CD1c-positive myeloid dendritic cell (primary cell): Measurements from ENCODE around the gene MEPCE.
"Not testable (repeated sequence)": the region's sequence is repeated elsewhere in the genome, so short reads cannot be mapped to it uniquely, and the experiment has no call there.

ENCODE experiments used
- DNase-seq: peaks from one replicate; pipeline ENCODE4 v3.0.0-alpha.2; 2016; ENCODE audit errors: extremely low spot score

Gene MEPCE, protein sequence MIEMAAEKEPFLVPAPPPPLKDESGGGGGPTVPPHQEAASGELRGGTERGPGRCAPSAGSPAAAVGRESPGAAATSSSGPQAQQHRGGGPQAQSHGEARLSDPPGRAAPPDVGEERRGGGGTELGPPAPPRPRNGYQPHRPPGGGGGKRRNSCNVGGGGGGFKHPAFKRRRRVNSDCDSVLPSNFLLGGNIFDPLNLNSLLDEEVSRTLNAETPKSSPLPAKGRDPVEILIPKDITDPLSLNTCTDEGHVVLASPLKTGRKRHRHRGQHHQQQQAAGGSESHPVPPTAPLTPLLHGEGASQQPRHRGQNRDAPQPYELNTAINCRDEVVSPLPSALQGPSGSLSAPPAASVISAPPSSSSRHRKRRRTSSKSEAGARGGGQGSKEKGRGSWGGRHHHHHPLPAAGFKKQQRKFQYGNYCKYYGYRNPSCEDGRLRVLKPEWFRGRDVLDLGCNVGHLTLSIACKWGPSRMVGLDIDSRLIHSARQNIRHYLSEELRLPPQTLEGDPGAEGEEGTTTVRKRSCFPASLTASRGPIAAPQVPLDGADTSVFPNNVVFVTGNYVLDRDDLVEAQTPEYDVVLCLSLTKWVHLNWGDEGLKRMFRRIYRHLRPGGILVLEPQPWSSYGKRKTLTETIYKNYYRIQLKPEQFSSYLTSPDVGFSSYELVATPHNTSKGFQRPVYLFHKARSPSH

DNA sequence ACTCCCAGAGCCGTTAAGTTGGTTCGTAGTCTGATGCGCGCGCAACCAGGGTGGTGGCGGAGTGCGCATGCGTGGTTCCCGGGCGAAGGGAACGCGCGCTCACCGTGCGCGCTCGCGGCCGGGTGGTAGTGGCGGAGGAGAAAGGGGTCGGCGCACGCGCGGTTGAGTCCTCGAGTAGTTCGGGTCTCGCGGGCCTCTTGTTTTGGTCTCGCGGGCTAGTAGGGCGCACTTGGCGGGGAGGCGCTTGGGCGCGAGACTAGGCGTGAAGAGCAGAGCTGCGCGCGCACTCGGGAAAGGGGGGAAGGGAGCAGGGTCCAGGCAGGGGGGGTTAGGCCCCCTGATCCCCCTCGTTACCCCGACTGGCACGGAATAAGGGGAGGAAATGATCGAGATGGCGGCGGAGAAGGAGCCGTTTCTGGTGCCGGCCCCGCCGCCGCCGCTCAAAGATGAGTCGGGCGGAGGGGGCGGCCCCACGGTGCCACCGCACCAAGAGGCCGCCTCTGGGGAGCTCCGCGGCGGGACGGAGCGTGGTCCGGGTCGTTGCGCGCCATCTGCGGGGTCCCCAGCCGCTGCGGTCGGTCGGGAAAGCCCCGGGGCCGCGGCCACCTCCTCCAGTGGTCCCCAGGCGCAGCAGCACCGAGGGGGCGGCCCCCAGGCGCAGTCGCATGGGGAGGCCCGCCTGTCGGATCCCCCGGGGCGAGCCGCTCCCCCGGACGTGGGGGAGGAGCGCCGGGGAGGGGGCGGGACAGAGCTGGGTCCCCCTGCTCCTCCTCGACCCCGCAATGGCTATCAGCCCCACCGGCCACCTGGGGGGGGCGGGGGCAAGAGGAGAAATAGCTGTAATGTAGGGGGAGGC, at the start of gene MEPCE:
Gene MEPCE (plus strand): TSS at position 195 of the 856 bp plus-strand sequence. CDS start 188 bp downstream, at position 383.
- DNase-seq, result peak; percentile 97

DNA sequence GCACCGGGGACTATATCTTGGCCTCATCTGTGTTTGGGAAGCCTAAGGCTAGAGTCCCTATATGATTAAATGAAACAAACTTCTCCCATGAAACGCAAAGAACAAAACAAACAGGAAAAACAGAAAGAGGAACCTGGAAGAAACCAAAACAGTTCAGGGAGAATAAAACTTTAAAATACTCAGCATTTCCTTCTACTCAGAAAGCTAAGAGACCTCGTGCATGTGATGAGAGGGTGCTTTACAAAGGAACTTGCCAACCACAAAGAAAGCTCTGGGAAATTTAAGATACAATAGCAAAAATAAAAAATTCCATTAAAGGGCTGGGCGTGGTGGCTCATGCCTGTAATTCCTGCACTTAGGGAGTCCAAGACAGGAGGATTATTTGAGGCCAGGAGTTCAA, 49.4 kb upstream of the MEPCE start:
- peak; percentile 79 for DNase-seq

DNA sequence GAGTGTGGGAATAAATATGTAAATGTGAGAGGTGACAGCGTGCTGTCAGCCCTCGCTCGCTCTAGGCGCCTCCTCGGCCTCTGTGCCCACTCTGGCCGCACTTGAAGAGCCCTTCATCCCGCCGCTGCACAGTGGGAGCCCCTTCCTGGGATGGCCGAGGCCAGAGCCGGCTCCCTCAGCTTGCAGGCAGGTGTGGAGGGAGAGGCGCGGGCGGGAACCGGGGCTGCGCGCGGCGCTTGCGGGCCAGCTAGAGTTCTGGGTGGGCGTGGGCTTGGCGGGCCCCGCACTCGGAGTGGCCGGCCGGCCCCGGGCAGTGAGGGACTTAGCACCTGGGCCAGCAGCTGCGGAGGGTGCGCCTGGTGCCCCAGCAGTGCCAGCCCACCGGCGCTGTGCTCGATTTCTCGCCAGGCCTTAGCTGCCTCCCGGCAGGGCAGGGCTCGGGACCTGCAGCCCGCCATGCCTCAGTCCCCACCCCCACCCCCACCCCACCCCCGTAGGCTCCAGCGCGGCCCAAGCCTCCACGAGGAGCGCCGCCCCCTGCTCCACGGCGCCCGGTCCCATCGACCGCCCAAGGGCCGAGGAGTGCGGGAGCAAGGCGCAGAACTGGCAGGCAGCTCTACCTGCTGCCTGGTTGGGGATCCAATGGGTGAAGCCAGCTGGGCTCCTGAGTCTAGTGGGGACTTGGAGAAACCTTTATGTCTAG, 47.9 kb upstream of the MEPCE start:
- not testable (repeated sequence) for DNase-seq

DNA sequence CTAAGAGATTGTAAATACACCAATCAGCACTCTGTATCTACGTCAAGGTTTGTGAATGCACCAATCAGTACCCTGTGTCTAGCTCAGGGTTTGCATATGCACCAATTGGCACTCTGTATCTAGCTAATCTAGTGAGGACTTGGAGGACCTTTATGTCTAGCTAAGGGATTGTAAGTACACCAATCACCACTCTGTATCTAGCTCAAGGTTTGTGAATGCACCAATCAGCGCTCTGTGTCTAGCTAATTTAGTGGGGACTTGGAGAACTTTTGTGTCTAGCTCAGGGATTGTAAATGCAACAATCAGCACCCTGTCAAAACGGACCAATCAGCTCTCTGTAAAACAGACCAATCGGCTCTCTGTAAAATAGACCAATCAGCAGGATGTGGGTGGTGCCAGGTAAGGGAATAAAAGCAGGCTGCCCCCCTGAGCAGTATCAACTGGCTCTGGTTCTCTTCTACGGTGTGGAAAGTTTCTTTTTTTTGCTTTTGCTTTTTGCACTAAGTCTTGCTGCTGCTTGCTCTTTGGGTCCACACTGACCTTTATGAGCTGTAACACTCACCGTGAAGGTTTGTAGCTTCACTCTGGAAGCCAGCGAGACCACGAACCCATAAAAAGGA, 47.3 kb upstream of the MEPCE start:
- DNase-seq, result peak; percentile 38

DNA sequence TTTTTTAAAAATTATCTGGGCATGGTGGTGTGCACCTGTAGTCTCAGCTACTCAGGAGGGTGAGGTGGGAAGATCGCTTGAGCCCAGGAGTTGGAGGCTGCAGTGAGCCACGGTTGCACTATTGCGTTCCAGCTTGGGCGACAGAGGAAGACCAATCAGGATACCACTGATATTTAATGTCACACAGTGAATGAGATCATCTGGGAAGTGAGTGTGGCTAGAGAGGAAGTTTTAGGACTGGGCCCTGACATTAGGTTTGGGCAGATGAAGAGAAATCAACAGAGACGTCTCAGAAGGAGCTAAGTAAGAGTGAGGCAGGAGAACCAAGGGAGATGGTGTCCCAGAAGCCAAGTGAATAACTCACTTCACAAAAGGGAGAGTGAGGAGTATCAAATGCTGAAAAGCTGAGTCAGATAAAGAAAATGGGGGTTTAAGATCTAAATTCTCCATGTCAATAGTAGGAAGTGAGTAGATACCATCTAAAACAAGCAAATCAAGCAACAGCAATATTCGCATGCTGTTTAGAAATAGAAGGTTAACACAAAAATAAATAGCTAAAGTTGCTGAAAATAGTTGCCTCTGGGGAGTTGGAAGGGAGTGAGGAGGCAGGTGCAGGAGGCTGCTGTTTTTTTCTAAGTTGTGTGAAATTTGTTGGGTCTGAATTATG, 44.9 kb upstream of the MEPCE start:
- peak; percentile 77 for DNase-seq

DNA sequence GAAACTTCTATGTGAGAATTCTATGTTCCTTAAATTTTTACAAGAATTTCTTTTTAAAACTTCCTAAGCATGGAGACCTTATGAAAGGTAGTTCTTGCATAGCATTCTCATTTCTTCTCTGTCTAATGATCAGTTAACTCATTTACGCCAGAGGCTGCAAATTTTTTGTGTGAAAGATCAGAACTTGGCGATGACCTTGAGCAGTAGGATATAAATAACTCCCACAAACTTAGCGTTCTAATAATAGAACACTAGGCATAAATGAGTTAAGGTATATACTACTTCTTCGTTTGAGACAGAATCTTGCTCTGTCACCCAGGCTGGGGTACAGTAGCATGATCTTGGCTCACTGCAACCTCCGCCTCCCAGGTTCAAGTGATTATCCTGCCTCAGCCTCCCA, 42.7 kb upstream of the MEPCE start:
- no peak for DNase-seq

DNA sequence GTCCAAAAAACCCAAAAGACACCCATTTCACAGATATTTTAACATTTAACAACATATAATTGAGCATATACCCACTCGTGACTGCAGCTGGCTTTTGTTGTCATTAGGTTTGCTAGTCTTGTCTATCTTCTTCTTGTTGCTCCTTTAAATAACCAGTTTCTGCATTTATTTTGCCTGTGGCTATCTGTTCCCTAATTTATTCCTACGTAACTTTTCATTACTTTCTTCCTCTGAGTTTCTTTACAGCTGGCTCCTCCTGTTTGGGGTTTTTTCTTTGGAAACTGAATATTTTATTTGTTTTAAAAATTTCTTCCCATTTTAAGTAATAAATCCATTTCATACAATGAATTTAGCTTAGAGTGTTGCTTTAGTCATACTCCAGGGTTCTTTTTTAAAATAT, 41.9 kb upstream of the MEPCE start:
- no peak for DNase-seq

DNA sequence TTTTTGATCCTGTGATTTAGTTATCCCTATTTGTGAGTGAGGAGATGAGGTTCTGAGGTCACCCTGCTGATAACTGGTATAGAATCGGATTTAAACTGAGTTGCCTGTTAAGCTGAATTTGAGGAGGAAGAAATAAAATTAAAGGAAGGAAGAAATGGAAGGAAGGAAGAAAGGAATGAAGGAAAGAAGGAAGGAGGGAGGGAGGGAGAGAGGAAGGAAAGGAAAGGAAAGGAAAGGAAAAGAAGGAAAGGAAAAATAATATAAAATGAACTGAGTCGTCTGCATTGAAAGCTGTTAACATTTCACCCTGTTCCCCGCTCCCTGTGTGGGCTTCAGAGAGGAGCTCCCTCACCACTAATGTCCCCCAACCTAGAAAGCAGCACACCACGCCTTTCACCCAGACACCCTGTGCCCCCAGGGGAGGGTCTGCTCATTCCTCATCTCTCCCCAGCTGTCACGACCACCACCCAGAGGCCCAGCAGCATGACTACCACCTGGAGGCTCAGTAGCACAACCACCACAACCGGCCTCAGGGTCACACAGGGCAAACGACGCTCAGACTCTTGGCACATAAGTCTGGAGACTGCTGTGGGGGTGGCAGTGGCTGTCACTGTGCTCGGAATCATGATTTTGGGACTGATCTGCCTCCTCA, 40.1 kb upstream of the MEPCE start:
- no peak for DNase-seq

DNA sequence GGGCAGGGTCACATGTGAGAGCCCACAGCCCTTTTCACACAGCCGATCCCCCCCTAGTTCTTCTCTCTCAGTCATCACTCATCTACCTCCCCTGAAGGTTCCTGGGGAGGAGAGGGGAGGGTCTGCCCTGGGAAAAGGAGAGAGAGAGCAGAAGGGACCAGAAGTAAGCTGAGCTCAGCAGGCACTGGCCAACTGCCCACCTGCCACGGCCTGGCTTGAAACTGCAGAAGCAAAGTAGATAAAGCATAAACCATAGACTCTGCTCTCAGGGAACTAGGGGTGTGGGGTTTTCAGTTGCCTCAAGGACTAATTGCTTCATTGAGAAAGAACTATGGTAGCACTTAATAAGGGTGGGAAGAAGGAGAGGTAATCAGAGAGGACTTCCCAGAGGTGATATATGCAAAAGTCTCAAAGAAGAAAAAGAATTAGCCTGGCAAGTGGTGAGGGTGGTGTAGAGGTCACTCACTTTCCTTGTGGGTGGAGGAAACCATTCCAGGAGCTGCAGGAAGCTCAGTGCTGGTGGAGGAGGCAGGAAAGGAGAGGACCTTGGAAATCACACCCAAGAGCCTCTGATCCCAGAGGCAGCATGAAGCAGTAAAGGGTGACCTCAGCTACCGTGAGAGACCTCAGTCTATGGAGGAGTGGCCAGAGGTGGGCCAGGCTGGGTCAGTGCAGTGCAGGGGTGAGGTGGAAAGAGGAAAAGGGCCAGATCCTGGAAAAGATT, 39.2 kb upstream of the MEPCE start:
- DNase-seq, result no peak

DNA sequence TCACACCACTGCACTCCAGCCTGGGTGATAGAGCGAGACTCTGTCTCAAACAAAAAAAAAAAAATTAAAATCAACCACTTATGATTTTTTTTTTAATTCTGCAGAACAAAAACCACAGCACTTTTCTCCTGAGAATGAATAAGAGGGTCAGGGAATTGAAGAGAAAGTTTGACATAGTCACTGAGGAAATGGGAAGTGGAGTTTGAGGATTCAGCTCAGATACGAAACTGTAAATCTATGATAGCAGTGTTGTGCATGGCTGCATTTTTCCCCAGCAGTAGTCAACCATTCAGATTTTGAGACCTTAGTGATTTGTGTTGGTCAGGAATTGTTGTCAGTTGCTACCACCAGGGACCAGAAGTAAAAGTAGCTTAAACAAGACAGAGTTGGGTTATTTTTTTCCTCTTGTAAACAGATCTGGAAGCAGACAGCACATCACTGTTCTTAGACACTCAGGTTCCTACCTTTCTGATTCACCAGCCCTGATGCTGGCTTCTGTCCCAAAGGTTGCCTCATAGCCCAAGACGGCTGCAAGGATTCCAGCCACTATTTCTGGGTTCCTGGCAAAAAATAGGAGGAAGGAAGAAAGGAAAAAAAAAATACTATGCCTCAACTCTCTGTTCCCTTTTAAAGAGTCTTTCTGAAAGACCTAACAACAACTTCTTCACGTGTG, 36.3 kb upstream of the MEPCE start:
- DNase-seq, result peak; percentile 52

DNA sequence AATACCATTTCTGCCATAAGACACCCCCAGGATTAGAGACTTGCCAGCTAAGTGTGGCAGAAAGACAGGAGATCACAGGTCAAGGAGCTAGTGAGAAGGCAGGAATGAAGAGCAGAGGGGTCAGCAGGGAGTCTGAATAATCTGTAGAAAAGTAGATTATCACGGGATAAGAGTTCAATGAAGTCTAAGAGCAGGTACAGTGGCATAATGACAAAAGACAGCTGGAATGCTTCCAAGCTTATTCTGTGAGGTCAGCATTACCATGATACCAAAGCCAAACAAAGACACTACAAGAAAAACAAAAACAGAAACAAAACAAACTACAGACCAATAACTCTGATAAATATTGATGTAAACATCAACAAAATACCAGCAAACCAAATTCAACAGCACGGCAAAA, 35.6 kb upstream of the MEPCE start:
- DNase-seq, result no peak

DNA sequence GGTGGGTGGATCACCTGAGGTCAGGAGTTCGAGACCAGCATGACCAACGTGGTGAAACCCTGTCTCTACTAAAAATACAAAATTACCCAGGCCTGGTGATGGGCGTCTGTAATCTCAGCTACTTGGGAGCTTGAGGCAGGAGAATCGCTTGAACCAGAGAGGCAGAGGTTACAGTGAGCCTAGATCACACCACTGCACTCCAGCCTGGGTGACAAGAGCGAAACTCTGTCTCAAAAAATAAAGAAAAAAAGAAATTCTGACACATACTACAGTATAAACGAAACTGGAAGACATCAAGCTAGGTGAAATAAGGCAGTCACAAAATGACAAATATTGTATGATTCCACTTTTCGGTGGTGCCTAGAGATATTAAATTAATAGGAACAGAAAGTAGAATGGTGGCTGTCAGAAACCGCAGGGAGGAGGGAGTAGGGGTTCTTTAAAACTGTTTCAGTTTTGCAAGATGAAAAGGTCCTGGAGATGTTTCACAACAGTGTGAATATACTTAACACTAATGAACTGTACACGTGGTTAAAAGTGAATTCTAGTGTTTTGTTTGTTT, 33.1 kb upstream of the MEPCE start:
- peak; percentile 93 for DNase-seq

DNA sequence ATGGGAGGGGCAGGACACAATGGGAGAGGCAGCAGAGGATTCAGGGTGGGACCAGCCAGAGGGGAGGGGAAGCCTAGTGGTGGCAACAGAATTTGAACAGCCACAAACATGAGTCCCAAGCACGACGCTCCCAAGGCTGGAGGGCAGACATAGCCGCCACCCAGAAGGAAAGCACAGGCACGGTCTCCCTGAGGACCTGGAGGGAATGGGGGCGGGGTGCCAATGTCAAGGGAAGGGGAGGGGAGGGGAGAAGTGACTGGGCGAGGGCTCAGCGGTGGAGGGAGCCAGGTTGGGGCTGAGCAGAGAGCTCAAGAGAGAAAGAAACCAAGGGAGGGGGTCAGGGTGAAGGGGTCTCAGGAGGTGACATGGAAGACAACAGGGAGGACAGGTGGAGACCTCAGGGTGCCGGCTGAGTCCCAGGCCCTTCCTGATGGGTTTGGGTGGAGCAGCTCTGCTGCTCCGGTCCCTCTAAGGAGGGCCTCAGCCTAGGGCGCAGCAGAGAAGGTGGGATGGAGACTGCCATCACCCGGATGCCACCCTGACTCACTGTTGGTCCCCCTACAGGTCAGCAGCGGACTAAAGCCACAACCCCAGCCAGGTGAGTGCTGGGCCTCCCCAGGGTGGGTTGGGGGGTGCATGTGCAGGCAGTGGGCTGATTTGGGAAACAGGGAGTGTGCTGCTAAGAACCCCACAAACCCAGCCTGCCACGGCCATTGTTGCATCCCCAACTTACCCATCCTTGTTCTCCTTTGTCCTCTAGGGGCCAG, 32.1 kb upstream of the MEPCE start:
- no peak for DNase-seq

DNA sequence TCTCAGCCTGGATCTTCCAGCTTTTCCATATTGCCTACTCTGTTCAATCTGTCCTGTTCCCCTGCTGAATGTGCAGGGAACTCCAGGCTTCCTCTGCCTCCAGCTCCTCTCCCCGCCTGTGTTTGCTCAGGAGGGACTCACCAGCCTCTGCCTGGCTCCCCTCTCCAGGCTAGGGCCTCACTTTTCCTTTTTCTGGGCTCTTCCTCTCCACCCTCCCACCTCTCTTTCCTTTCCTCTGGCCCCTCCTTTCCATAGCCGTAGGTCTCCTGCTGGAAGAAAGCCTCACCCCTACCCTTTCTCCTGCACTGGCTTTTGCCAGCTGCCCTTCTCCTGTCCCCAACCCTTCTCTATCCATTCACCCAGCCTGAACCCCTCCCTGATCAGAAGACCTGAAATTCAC, 31.4 kb upstream of the MEPCE start:
- DNase-seq, result no peak

DNA sequence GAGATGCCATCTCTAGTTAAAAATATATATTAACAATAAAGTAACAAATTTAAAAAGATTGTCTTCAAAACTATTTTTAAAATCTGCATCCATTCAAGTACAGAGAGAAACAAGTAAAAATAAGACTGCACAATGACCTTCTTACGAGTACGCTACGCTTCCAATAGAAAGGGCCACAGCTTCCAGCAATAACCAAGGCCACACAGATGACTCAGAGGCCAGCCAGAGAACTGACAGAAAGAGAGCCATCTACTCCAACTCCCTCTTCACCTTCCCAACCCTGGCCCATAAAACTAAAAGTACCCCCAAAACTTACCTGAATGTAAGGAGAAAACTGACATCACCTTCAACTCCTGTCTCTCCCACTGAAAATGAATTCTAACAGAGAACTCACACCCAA, 29.6 kb upstream of the MEPCE start:
- DNase-seq, result no peak

DNA sequence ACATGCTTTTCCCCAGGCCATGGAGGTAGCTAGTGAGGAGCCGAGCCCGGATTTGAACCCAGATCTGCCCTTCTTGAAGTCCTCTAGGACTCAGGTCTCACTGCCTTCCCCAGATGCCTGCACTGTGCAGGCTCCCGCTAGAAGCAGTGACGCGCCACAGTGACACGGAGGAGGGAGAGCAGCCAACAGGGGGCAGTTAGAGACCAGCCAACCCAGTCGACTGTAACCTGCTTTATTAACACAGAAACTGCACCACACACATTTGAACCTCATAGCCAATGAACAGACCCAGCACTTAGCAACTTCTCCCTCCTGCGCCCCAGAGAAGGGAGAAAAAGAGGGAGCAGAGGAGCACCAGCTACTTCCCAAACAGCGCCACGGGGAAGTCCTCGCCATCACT, 29.0 kb upstream of the MEPCE start:
- no peak for DNase-seq

DNA sequence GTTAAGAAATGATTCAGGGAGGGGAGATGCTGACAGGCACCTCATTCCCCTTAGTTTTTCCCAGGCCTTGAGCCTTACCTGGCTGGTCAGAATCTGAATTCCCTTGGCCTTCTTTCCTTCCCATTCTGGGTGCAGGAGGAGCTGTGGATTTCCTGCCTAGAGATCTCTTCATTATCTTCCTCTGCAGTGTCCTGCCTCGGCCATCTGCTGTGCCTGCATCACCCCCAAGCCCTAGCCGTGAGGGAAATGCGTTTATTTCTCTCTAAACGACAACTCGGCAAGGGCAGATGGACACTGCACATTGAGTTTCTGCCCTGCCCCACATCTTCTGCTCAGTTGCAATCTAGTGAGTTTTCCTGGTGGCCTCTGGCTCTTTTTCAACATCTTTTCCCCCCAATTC, 27.8 kb upstream of the MEPCE start:
- no peak for DNase-seq

DNA sequence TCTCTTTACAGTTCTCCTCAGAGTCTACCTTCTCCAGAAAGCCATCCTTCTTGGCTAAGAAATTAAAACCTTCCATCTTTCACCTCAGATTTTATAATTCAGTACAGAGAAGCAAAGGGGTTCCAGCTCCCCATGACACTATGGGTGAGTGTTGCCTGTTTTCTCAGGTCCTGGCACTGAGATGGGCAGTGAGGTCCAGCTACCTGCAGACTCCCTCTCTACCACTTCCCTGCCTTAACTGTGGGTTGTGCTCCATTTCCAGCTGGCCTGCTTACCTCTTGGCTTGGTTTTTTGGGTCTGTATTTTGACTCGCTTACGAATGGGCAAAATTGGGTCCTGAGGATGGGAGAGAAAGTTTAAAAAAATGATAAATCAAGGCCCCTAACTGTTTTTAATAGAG, 27.4 kb upstream of the MEPCE start:
- DNase-seq, result no peak
